ENCODE data around the gene SIVA1. TPM values are rescaled to one million over a fixed set of nuclear protein-coding genes. Genes with fewer than 3 reads are reported as not detected.
A peak's percentile ranks its signal among the peaks of the same experiment; 100 is the strongest.

Gene SIVA1, protein sequence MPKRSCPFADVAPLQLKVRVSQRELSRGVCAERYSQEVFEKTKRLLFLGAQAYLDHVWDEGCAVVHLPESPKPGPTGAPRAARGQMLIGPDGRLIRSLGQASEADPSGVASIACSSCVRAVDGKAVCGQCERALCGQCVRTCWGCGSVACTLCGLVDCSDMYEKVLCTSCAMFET
- total RNA-seq (2014; rRNA removed; shearing (Covaris generic); ENCODE audit: low replicate concordance): 166 and 169 TPM in 2 replicates

DNA sequence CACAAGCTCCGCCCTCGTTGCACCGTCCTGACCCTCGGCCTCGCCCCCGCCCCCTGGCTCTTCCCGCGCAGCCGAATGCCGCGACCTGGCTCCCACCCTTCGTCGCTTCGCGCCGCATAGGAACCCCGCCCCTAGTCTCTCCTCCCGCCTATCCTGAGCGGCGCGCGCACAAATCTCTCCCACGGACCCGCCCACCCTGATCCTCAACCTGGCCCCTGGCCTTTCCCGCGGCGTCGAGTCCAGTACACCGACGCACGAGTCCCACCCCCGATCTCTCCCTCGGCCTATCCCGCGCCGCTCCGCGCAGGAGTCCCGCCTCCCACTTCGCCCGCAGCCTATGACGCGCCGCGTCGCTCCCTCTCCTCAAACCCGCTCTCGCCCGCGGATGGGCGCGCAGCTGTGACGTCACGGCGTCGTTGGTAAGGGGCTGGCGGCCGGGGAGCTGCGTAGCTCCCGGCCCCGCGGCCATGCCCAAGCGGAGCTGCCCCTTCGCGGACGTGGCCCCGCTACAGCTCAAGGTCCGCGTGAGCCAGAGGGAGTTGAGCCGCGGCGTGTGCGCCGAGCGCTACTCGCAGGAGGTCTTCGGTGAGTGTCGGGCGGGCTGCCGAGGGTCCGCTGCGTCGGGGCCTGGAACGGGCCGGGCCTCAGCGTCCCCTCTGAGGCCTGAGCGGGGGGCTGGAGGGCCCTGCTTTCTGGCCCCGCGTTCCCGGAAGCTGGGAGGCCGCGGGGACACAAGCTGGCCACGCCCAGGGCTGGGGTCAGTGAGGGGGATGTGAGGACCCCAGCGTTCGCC, at the start of gene SIVA1:
TSS of gene SIVA1 (plus strand) at position 413 of the 793 bp plus-strand sequence. CDS start at position 468, 55 bp downstream.
- H3K27me3 ChIP-seq: no peaks in the 10 kb centered on the region
- DNase-seq: peak; percentile 97

GRCh38 chr14:104703269-104703668, 49.7 kb upstream of the SIVA1 start:
- no peak overlapping the region for H3K4me3 ChIP-seq
- no peaks in the 10 kb centered on the region for H3K9me3 ChIP-seq
- H3K27me3 ChIP-seq: no peaks in the 10 kb centered on the region
- no peak for DNase-seq
- no peaks in the 10 kb centered on the region; the same call in 1 of the 2 replicates for H3K36me3 ChIP-seq

More for the DNA sequence above, at the start of gene SIVA1:
- peaks cover 15% of the 10 kb centered on the region for H3K36me3 ChIP-seq
- H3K9me3 ChIP-seq: no peaks in the 10 kb centered on the region
- peak within 1 kb of the TSS; percentile 76 for H3K4me3 ChIP-seq

GRCh38 chr14:104704252-104704651, 48.7 kb upstream of the SIVA1 start:
- Histone ChIP-seq H3K9me3 (no peaks in the 10 kb centered on the region), H3K27me3 (no peaks in the 10 kb centered on the region), H3K4me3 (no peak overlapping the region), H3K36me3 (peaks cover 2% of the 10 kb centered on the region; the same call in 1 of the 2 replicates)
- DNase-seq: no peak

- H3K9me3 ChIP-seq: no peaks in the 10 kb centered on the region
- no peak for DNase-seq
- peaks cover 2% of the 10 kb centered on the region; the same call in 1 of the 2 replicates for H3K36me3 ChIP-seq
- no peak overlapping the region for H3K4me3 ChIP-seq
- no peaks in the 10 kb centered on the region for H3K27me3 ChIP-seq
Observed at GRCh38 chr14:104705340-104706047, 47.5 kb upstream of the SIVA1 start.

GRCh38 chr14:104706733-104707607, 46.0 kb upstream of the SIVA1 start:
- Histone ChIP-seq H3K36me3 (peaks cover 2% of the 10 kb centered on the region; the same call in 1 of the 2 replicates), H3K4me3 (no peak overlapping the region), H3K9me3 (no peaks in the 10 kb centered on the region), H3K27me3 (no peaks in the 10 kb centered on the region)
- no peak for DNase-seq

GRCh38 chr14:104707608-104708595, 45.0 kb upstream of the SIVA1 start:
- H3K9me3 ChIP-seq: no peaks in the 10 kb centered on the region
- peaks cover 2% of the 10 kb centered on the region; the same call in 1 of the 2 replicates for H3K36me3 ChIP-seq
- DNase-seq: no peak

GRCh38 chr14:104708606-104709268, 44.2 kb upstream of the SIVA1 start:
- DNase-seq: peak; percentile 49
- Histone ChIP-seq H3K27me3 (no peaks in the 10 kb centered on the region), H3K36me3 (peaks cover 2% of the 10 kb centered on the region; the same call in 1 of the 2 replicates), H3K4me3 (no peak overlapping the region), H3K9me3 (no peaks in the 10 kb centered on the region)

More at GRCh38 chr14:104707608-104708595, 45.0 kb upstream of the SIVA1 start:
- H3K4me3 ChIP-seq: no peak overlapping the region
- no peaks in the 10 kb centered on the region for H3K27me3 ChIP-seq

GRCh38 chr14:104709387-104710039, 43.4 kb upstream of the SIVA1 start:
- no peak for DNase-seq
- peaks cover 4% of the 10 kb centered on the region for H3K36me3 ChIP-seq
- no peaks in the 10 kb centered on the region for H3K9me3 ChIP-seq

DNA sequence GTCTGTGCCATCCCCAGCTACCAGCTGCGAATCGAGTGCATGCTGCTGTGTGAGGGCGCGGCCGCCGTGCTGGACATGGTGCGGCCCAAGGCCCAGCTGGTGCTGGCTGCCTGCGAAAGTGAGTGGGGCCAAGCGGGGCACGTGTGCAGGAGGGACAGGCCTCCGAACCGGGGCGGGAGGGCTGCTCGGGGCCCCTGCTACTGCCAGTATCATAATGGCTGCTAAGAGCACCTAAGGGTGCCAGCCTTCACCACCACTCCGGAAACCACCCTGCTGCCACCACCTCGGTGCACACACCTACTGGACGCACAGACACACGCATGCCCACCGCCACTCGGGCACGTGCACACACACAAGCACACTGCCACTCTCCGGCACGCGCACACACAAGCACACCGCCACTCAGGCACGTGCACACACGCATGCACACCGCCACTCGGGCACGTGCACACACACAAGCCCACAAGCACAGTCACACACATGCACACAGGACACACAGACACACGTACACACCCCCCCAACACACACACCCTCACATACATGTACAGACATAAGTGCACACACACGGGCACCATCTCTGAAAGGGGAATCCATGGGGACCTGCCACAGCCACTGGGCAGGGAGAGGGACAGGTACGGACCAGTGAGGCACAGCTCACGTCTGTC, 42.7 kb upstream of the SIVA1 start:
- Histone ChIP-seq H3K36me3 (peaks cover 5% of the 10 kb centered on the region), H3K27me3 (no peaks in the 10 kb centered on the region), H3K9me3 (no peaks in the 10 kb centered on the region), H3K4me3 (no peak overlapping the region)
- DNase-seq: no peak

More at GRCh38 chr14:104709387-104710039, 43.4 kb upstream of the SIVA1 start:
- no peak overlapping the region for H3K4me3 ChIP-seq
- H3K27me3 ChIP-seq: no peaks in the 10 kb centered on the region

DNA sequence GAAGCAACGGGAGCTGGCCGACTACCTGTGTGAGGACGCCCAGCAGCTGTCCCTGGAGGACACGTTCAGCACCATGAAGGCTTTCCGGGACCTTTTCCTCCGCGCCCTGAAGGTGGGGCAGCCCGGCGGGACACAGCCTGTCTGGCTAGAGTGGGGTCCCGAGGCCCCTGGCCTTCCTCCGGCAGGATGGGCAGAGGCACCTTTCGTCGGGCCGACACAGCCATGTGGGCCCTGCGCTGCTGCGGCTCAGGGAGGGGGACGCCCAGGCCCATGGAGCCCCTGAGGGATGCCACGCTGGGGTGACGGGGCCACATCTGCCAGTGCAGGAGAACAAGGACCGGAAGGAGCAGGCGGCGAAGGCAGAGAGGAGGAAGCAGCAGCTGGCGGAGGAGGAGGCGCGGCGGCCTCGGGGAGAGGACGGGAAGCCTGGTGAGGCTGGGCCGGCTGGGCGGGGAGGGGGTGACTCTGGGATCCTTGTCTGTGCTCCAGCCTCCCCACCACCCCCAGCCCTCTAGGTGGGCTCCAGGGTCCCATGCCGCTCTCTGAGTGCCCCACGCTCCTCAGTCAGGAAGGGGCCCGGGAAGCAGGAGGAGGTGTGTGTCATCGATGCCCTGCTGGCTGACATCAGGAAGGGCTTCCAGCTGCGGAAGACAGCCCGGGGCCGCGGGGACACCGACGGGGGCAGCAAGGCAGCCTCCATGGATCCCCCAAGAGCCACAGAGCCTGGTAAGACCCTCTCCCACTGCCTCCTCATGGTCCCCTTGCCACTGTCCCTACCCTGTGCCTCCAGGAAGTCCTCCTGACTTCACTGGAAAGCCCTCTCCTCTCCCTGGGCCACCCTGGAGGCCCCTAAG, 39.8 kb upstream of the SIVA1 start:
- no peak overlapping the region for H3K4me3 ChIP-seq
- peaks cover 5% of the 10 kb centered on the region for H3K36me3 ChIP-seq
- H3K27me3 ChIP-seq: no peaks in the 10 kb centered on the region
- H3K9me3 ChIP-seq: no peaks in the 10 kb centered on the region
- DNase-seq: no peak

- no peak for DNase-seq
- H3K27me3 ChIP-seq: no peaks in the 10 kb centered on the region
- H3K9me3 ChIP-seq: no peaks in the 10 kb centered on the region
- H3K4me3 ChIP-seq: no peak overlapping the region
- H3K36me3 ChIP-seq: peaks cover 3% of the 10 kb centered on the region
Observed at GRCh38 chr14:104714066-104714465, 38.9 kb upstream of the SIVA1 start.

DNA sequence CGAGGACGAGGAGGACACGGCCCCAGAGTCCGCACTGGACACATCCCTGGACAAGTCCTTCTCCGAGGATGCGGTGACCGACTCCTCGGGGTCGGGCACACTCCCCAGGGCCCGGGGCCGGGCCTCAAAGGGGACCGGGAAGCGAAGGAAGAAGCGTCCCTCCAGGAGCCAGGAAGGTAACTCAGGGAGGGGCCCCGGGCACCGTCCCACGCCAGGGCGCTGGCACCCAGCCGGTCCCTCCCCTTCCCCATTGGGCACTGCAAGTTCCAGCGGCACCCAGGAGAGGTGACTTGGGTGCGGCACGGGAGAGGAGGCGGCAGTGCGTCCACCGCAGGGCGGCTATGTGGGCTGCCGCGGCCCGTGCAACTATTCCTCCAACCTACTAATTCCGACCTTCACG, 38.3 kb upstream of the SIVA1 start:
- Histone ChIP-seq H3K36me3 (peaks cover 3% of the 10 kb centered on the region), H3K4me3 (no peak overlapping the region), H3K9me3 (no peaks in the 10 kb centered on the region), H3K27me3 (no peaks in the 10 kb centered on the region)
- no peak for DNase-seq

GRCh38 chr14:104715416-104715815, 37.5 kb upstream of the SIVA1 start:
- H3K27me3 ChIP-seq: no peaks in the 10 kb centered on the region
- no peaks in the 10 kb centered on the region for H3K9me3 ChIP-seq
- no peak overlapping the region for H3K4me3 ChIP-seq
- H3K36me3 ChIP-seq: peaks cover 3% of the 10 kb centered on the region
- no peak for DNase-seq

Data from MG63 (cell line).